NT2/D1 (cell line): ENCODE data around the gene FAM163B.

Experiments
- SUZ12 ChIP-seq: IDR thresholded peaks from 2 replicates; pipeline ENCODE4 v1.6.1; 2011; ENCODE audit not compliant: insufficient read length, insufficient read depth; ENCODE audit errors: extremely low read depth
- YY1 ChIP-seq: IDR thresholded peaks from 2 replicates; pipeline ENCODE4 v1.6.1; 2011; ENCODE audit not compliant: insufficient read length, insufficient read depth
- ZNF274 ChIP-seq: IDR thresholded peaks from 2 replicates; pipeline ENCODE4 v1.6.1; 2011; ENCODE audit warnings: mild to moderate bottlenecking, low read depth, low read length

DNA sequence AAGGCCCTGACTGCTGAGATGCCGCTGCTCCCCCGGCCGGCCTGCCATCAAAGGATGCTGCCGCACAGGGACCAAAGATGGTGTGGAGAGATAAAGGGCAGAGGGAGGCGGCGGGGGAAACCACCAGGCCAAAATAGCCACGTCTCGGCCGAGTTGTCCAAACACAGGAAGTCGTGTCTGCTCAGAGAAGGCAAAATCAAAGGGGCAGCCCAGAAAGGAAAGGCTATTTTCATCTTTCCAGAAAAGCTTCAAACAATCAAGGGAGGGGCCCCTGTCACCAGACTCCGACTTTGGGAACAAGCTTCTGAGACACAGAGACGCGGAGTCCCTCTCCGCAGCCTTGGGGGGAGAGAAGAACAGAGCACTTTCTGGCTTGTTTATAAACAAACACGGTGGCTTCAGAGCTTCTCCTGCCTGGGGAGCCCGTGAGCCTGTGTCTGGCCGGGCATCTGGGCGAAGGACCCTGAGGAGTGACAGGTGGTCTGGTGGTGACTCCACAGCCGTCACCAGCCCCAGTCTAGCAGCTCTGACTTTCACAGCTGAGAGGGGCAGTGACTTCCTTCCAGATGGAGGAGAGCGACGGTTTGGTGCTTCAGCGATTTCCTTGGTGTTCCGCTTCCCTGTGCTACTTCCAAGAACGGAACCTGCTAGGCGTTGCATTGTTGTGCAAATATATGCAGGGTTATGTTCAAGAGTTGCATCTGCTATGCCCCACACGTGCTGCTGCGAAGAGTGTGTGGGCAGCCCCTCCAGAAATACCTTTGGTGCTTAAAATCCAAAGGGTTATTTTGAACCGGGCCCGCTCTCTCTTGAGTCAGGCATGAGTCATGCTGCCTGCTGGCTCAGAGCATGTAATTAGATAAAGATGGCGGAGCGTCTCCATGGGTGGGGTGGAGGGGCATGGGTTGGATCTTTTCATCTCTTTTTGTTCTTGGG lies 50.7 kb downstream of the FAM163B start:
- TF ChIP-seq YY1: peak; percentile 47
- no peak for TF ChIP-seq ZNF274
- no peak for TF ChIP-seq SUZ12
